GM23248 (cell line): ENCODE measurements around the gene ACOT7. TPM values are rescaled to one million over a fixed set of nuclear protein-coding genes. Genes with fewer than 3 reads are reported as not detected.
"Not testable (repeated sequence)": the region's sequence is repeated elsewhere in the genome, so short reads cannot be mapped to it uniquely, and the experiment has no call there.

Experiments used
- DNase-seq: peaks from one replicate; pipeline ENCODE4 v3.0.0-alpha.2; 2015
- H2AFZ ChIP-seq: fragments of 200-600 bp; sonication (generic); 2 replicates; pipeline ENCODE4 v1.6.1; 2016; ENCODE audit warnings: antibody characterized with exemption
- H3F3A ChIP-seq: fragments of 200-600 bp; sonication (generic); 2 replicates; pipeline ENCODE4 v1.6.1; 2016; ENCODE audit warnings: mild to moderate bottlenecking, antibody characterized with exemption, mixed run types; ENCODE audit not compliant: insufficient read depth
- H3K27ac ChIP-seq: fragments of 200-600 bp; sonication (generic); 2 replicates; pipeline ENCODE4 v1.5.1; 2016; ENCODE audit warnings: mild to moderate bottlenecking
- H3K27me3 ChIP-seq: fragments of 200-600 bp; sonication (generic); replicated peaks from 2 replicates; pipeline ENCODE4 v1.6.1; 2016; ENCODE audit warnings: mild to moderate bottlenecking; ENCODE audit not compliant: insufficient read depth
- H3K36me3 ChIP-seq: fragments of 200-600 bp; sonication (generic); 2 replicates; pipeline ENCODE4 v1.6.1; 2016; ENCODE audit warnings: low read depth, mild to moderate bottlenecking
- H3K4me1 ChIP-seq: fragments of 200-600 bp; sonication (generic); 2 replicates; pipeline ENCODE4 v1.6.1; 2016; ENCODE audit warnings: mild to moderate bottlenecking; ENCODE audit not compliant: insufficient read depth
- H3K4me2 ChIP-seq: fragments of 200-600 bp; sonication (generic); one replicate; pipeline ENCODE4 v1.6.1; 2016; ENCODE audit warnings: mild to moderate bottlenecking; ENCODE audit not compliant: unreplicated experiment
- H3K4me3 ChIP-seq: fragments of 200-600 bp; sonication (generic); 2 replicates; pipeline ENCODE4 v1.5.1; 2016; ENCODE audit warnings: mild to moderate bottlenecking
- H3K79me2 ChIP-seq: fragments of 200-600 bp; sonication (generic); 2 replicates; pipeline ENCODE4 v1.6.1; 2016; ENCODE audit warnings: mild to moderate bottlenecking; ENCODE audit not compliant: insufficient read depth
- H3K9ac ChIP-seq: fragments of 200-600 bp; sonication (generic); 2 replicates; pipeline ENCODE4 v1.6.1; 2016; ENCODE audit warnings: mild to moderate bottlenecking
- H3K9me2 ChIP-seq: fragments of 200-600 bp; sonication (generic); 2 replicates; pipeline ENCODE4 v1.6.1; 2016; ENCODE audit warnings: mixed run types, mild to moderate bottlenecking, moderate library complexity; ENCODE audit not compliant: insufficient read depth
- H3K9me3 ChIP-seq: fragments of 200-600 bp; sonication (generic); one replicate; pipeline ENCODE4 v1.6.1; 2017; ENCODE audit warnings: low read depth
- H4K20me1 ChIP-seq: fragments of 200-600 bp; sonication (generic); 2 replicates; pipeline ENCODE4 v1.6.0; 2016; ENCODE audit not compliant: insufficient read depth
- EZH2 ChIP-seq: fragments of 200-600 bp; sonication (generic); IDR thresholded peaks from 2 replicates; pipeline ENCODE4 v1.6.1; 2018; ENCODE audit warnings: antibody characterized with exemption, mild to moderate bottlenecking; ENCODE audit not compliant: insufficient read depth, poor library complexity, severe bottlenecking
- EZH2phosphoT487 ChIP-seq: fragments of 200-600 bp; sonication (generic); IDR thresholded peaks from 2 replicates; pipeline ENCODE4 v1.6.1; 2018; ENCODE audit warnings: antibody characterized with exemption, moderate library complexity, mild to moderate bottlenecking, low read depth; ENCODE audit not compliant: insufficient read depth
- WGBS, 2 experiments: methylation state at CpG; one replicate each; pipeline ENCODE4 v1.1.6; 2015 to 2017; ENCODE audit warnings: low lambda C conversion rate in 2 of 2, low coverage in 1 of 2; ENCODE audit errors: missing lambda C conversion rate in 2 of 2; 5-methylcytosine and 5-hydroxymethylcytosine counted together
- in situ Hi-C: fragments of 300-500 bp; cut with MboI; formaldehyde crosslinking; loops from 2 replicates; pipeline ENCODE4 v1.15.0; 2020
- polyA plus RNA-seq: library from polyadenylated mRNA; unstranded; fragments of >200 nt; fragmentation: Nextera tagmentation; extraction: Ambion mirVana; gene quantifications from 2 replicates; pipeline ENCODE4 v1.2.1, GENCODE V29; 2016
- total RNA-seq: library from RNA; depleted of rRNA; stranded (reverse); fragments of >200 nt; shearing (Covaris generic); gene quantifications from 2 replicates; pipeline ENCODE4 v1.2.3, GENCODE V29; 2014

ACOT7 gene
- total and polyA plus RNA-seq, 2 experiments from 2014 or later: 25.7 to 74.7 TPM

GRCh38 chr1:6434186-6434585 is 40.6 kb upstream of the ACOT7 start:
- H3K9ac ChIP-seq: no peak overlapping the region
- no peak for DNase-seq
- no peaks in the 10 kb centered on the region for H3K79me2 ChIP-seq
- H4K20me1 ChIP-seq: no peaks in the 10 kb centered on the region
- in situ Hi-C loops: no loop called here
- no peaks in the 10 kb centered on the region for H3K9me2 ChIP-seq
- H3K27ac ChIP-seq: no peak overlapping the region
- no peaks in the 10 kb centered on the region for H3F3A ChIP-seq
- H2AFZ ChIP-seq: no peak overlapping the region
- peaks cover 15% of the 10 kb centered on the region; the same call in 1 of the 2 replicates for H3K27me3 ChIP-seq
- TF ChIP-seq EZH2 (no peak), EZH2phosphoT487 (no peak)
- 72 to 74% methylated on average over 5 of the region's 5 CpGs for WGBS, 2 experiments
- no peaks in the 10 kb centered on the region for H3K9me3 ChIP-seq
- no peak overlapping the region for H3K4me2 ChIP-seq
- H3K36me3 ChIP-seq: no peaks in the 10 kb centered on the region
- H3K4me3 ChIP-seq: no peak overlapping the region
- no peaks in the 10 kb centered on the region for H3K4me1 ChIP-seq

GRCh38 chr1:6431645-6432579 is 38.3 kb upstream of the ACOT7 start:
- in situ Hi-C loops, H4K20me1 ChIP-seq, H3K27ac ChIP-seq, H3K9me3 ChIP-seq, H3K9me2 ChIP-seq, DNase-seq, H3F3A ChIP-seq, H2AFZ ChIP-seq, H3K4me3 ChIP-seq, H3K9ac ChIP-seq, H3K79me2 ChIP-seq, H3K4me2 ChIP-seq, H3K36me3 ChIP-seq, H3K4me1 ChIP-seq: not testable (repeated sequence)
- 58 to 63% methylated on average over 11 to 12 of the region's 13 CpGs for WGBS, 2 experiments
- H3K27me3 ChIP-seq: 0 out of 2 replicates have a peak, but pooled peaks cover 15% of the 10 kb centered on the region

GRCh38 chr1:6429660-6430411 is 36.3 kb upstream of the ACOT7 start:
- H3K9me2 ChIP-seq, H3K27ac ChIP-seq, H3K4me1 ChIP-seq, H4K20me1 ChIP-seq, H3K79me2 ChIP-seq, H2AFZ ChIP-seq, H3F3A ChIP-seq, H3K36me3 ChIP-seq, in situ Hi-C loops, H3K4me3 ChIP-seq, DNase-seq, H3K9me3 ChIP-seq, H3K9ac ChIP-seq, H3K4me2 ChIP-seq: not testable (repeated sequence)
- peaks cover 28% of the 10 kb centered on the region for H3K27me3 ChIP-seq
- 22 to 29% methylated on average over 16 to 18 of the region's 19 CpGs for WGBS, 2 experiments

DNA sequence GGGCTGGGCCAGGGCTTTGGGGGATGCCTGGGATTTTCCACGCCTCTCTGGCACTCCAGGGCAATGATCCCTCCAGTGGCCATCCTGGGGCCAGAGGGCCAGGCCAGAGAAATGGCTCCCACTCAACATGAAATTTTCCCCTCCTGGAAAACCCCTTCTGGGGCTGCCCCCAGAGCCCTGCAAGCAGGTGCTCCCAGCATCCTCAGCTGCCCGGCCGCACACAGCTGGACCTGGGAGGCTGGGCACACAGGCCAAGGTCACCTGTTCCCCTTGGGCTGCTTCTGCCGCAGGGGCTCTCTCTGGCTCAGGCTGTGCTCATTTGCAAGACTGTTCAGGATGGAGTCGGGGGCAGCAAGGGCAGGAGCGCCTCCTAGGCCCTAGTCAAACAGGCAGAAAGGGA is 34.9 kb upstream of the ACOT7 start:
- H3K9me2 ChIP-seq, H3K36me3 ChIP-seq, H3K79me2 ChIP-seq, in situ Hi-C loops, H3K9ac ChIP-seq, H3K4me3 ChIP-seq, H4K20me1 ChIP-seq, H3K4me2 ChIP-seq, H3F3A ChIP-seq, H2AFZ ChIP-seq, H3K4me1 ChIP-seq, DNase-seq, H3K9me3 ChIP-seq, H3K27ac ChIP-seq: not testable (repeated sequence)
- H3K27me3 ChIP-seq: peaks cover 37% of the 10 kb centered on the region
- WGBS, 2 experiments: 53 to 57% methylated on average over 4 to 6 of the region's 6 CpGs
